GM12872 (cell line): ENCODE data around the gene THRB.

Experiments
- TF ChIP-seq, protein P1 (sequence below): IDR thresholded peaks from 3 replicates; pipeline ENCODE4 v1.5.1; 2011; ENCODE audit warnings: low read depth, mild to moderate bottlenecking, low read length, moderate library complexity; ENCODE audit not compliant: insufficient read depth

The THRB gene

DNA sequence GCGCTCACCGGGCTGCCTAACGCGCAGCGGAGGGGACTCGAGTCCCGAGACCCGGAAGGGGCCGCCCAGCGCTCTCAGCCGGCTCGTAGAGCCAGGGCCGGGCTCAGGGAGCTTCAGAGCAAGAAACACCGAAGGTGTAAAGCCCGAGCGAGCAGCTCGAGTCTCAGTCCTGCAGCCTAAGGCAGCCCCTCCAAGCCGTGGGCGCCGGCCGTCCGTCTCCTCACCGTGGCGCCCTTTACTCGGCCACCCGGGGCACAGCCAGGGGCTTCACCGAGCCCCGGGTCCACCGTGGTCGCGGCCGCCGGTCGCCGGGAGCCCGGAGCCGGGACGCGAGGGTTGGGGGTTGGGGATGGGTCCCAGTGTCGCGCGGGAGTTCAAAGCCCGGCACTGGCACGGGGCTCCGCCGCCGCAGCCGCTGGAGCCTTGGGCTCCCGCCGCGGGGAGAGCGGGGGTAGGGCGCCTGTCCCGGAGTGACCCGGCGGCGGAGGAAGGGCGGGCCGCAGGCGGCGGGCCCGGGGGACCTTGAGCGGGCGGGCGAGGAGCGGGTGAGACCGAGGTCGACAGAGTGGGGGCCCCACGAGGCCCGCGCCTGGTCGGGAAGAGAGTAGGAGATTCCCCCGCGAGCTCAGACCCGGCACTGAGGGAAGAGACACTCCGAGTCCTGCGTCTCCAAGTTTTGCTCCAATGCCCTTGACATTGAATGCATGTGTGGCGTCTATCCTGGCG is 26.9 kb upstream of the THRB start:
- TF ChIP-seq, protein P1, sequence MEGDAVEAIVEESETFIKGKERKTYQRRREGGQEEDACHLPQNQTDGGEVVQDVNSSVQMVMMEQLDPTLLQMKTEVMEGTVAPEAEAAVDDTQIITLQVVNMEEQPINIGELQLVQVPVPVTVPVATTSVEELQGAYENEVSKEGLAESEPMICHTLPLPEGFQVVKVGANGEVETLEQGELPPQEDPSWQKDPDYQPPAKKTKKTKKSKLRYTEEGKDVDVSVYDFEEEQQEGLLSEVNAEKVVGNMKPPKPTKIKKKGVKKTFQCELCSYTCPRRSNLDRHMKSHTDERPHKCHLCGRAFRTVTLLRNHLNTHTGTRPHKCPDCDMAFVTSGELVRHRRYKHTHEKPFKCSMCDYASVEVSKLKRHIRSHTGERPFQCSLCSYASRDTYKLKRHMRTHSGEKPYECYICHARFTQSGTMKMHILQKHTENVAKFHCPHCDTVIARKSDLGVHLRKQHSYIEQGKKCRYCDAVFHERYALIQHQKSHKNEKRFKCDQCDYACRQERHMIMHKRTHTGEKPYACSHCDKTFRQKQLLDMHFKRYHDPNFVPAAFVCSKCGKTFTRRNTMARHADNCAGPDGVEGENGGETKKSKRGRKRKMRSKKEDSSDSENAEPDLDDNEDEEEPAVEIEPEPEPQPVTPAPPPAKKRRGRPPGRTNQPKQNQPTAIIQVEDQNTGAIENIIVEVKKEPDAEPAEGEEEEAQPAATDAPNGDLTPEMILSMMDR: no peak

DNA sequence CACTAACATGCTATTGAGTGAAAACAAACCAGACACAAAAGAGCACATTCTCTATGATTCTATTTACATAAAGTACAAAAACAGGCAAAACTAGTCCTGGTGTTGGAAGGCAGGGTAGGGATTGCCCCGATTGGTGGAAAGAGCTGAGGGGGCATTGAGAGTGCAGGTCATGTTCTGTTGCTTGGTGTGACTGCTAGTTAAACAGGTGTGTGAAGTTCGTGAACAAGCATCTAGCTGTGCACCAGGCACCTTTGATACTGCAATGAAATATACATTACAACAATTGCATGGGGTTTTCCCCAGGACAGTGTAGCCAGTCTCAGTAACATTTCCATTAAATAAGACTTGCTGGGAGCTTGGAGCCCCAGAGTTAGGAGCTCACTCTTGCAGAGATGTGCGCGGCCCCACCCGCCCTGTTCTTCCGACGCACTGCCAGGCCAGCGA is 26.3 kb upstream of the THRB start:
- TF ChIP-seq, protein P1: no peak

- TF ChIP-seq, protein P1: no peak
These were observed 25.4 kb upstream of the THRB start for GRCh38 chr3:24520101-24520495.

GRCh38 chr3:24519368-24520100 is 24.9 kb upstream of the THRB start:
- TF ChIP-seq, protein P1: no peak

GRCh38 chr3:24518990-24519367 is 24.3 kb upstream of the THRB start:
- TF ChIP-seq, protein P1: no peak

GRCh38 chr3:24514119-24514518 is 19.5 kb upstream of the THRB start:
- TF ChIP-seq, protein P1: no peak

DNA sequence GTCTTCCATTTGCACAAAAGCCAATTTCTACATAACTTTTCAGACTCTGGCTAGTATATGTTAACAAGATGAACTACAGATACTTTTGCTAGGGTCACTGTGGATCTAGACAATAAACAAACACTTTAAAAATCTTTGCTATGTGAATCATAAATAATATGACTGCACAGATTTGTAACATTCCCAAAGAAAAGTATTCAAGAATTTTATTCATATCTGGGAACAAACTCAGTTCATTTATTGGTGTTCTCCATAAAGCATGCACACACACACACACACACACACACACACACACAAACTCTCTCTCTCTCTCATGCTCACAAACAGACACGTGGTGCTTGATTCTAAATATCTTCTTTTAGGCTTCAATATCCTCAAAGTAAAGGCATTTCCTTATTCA is 18.8 kb upstream of the THRB start:
- TF ChIP-seq, protein P1: no peak
